T-helper 22 cell (primary cell): Measurements from ENCODE around the gene APOL1.
"Not testable (repeated sequence)": the region's sequence is repeated elsewhere in the genome, so short reads cannot be mapped to it uniquely, and the experiment has no call there.

Experiments
- DNase-seq: peaks from one replicate; pipeline ENCODE4 v3.0.0-alpha.2; 2020; ENCODE audit warnings: low read depth

Gene APOL1, protein sequence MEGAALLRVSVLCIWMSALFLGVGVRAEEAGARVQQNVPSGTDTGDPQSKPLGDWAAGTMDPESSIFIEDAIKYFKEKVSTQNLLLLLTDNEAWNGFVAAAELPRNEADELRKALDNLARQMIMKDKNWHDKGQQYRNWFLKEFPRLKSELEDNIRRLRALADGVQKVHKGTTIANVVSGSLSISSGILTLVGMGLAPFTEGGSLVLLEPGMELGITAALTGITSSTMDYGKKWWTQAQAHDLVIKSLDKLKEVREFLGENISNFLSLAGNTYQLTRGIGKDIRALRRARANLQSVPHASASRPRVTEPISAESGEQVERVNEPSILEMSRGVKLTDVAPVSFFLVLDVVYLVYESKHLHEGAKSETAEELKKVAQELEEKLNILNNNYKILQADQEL

DNA sequence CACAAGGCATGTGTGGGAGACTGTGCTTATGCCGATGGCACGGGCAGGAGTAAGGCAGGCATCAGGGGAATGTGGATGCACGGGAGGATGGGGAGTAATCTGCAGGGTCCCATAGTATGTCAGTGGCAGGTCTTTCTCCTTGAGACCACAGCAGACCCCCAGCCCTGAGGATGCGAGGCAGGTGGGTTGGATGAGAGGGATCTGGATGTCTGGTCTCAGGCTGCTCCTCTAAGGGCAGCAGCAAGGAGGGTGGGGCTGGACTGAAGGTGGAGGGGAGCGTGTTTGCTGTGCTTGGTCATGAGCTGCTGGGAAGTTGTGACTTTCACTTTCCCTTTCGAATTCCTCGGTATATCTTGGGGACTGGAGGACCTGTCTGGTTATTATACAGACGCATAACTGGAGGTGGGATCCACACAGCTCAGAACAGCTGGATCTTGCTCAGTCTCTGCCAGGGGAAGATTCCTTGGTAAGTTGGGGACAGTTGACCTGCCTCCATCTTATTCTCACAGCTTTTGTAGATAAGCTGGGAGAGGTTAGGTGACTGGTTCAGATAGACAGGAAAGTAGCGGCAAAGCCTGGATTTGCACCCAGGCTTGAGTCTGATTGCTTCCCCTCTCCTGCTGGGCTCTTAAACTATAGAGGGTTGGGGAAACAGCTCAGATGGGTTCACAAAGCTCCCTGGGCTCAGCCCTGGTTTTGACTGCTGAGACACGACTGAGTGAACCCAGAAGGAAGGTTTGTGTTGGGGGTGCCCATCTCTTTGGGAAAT, at the start of gene APOL1:
Gene APOL1 (plus strand): TSS at position 380 of the 769 bp plus-strand sequence. CDS start 1,823 bp downstream, outside the sequence.
- no peak for DNase-seq

DNA sequence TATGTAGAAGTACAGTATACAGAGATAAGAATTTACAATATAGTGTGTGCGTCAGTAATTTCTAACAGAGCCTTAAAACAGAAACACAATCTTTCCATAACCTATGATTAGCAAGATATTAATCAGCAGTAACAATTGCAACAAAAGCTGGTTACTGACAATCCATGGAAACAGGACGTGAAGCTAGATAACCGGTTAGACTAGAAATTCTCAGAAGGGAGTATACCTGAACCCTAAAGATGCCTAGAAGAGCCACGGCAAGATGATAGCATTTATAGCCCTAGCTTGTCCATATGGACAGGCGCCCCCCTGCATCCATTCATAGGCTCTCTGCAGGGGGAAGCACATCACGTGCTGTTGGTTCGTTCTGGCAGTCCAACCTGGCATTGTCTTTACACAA, 49.5 kb upstream of the APOL1 start:
- not testable (repeated sequence) for DNase-seq

DNA sequence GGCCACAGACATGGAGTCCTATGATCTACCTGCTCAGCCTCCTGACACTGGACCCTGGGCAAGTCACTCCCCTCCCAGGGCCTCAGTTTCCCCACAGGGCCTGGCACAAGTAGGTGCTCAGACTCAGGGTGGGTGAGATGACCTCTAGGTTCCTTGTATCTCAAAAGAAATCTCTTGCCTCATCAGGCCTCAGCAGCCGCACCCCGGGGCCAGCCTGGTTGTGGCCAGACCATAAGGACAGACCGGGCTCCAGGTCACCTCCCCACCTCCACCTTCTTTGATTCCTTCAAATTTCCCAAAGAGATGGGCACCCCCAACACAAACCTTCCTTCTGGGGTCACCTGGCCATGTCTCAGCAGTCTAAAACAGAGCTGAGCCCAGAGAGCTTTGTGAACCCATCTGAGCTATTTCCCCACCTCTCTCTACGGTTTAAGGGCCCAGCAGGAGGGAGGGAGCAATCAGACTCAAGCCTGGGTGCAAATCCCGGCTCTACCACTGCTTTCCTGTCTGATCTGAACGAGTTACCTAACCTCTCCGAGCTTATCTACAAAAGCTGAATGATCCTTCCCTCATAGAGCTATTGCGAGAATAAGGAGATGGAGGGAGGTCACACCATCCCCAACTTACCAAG, 48.8 kb upstream of the APOL1 start:
- no peak for DNase-seq

DNA sequence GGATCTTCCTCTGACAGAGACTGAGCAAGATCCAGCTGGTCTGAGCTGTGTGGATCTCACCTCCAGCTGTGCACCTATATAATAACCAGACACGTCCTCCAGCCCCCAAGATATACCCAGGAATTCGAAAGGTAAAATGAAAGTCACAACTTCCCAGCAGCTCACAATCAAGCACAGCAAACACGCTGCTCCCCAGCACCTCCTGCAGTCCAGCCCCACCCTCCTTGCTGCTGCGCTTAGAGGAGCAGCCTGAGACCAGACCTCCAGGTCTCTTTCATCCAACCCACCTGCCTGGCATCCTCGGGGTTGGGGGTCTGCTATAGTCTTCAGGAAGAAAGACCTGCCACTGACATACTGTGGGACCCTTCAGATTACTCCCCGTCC, 48.3 kb upstream of the APOL1 start:
- no peak for DNase-seq

DNA sequence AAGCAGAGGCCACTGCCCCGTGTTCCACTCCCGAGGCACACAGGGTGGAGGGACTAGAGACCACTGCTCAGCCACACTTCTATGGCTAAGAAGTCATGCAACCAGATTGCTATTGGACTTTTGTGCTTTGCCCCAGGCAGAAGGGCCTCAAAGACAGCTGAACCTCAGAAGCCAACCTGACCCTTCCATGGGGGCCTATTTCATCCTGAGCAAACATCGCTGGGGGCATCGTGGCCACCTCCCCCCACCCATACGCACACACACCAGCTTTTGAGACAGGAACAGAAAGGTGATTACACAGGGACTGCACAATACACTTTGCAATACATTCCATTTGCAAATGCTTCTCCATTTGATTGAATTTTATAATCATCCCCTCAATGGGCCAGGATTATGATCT, 47.4 kb upstream of the APOL1 start:
- not testable (repeated sequence) for DNase-seq

DNA sequence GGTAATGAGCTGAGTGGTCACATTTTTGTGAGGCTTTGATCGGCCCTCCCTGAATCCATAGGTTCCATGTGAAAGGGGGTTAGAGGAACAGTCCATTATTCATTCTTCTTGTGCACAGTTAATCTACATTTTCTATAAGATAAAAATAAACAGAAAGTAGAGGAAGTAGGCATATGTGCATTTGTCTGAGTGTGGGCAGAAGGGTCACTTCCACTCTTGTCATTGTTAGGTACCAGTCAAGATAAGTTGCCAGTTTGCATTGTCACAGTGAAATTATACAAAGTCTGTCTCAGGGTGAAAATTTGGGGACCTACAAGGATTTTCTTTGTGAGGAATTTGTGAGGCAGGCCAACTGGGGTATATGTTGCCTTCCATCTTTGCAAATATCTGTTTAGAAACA, 46.7 kb upstream of the APOL1 start:
- no peak for DNase-seq

DNA sequence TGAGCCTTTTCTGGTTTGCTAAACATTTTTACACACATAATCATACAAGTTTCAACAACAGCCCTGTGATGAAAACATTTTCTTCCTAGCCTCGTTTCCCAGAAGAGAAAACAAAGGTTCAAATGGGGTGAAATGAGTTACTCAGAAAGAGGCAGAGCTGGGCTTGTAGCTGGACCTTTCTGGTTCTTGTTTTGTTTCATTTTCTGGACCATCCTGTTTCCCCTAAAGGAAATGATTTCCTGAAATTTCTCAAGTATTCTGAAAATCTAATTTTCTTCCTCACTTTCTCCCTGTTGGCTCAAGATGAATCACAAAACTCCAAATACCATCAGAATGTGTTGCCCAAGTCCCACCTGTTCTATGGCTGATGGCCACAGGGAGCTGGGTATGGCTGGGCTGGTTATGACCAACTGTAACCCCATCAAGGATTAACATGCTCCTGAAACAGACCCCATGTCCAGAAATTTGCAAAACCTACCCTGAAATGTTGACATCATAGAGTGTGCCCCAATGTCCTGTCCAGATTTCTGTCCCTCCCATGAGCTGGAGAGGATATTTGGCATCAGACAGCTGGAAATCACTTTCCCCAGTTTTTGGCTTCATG, 44.7 kb upstream of the APOL1 start:
- no peak for DNase-seq

DNA sequence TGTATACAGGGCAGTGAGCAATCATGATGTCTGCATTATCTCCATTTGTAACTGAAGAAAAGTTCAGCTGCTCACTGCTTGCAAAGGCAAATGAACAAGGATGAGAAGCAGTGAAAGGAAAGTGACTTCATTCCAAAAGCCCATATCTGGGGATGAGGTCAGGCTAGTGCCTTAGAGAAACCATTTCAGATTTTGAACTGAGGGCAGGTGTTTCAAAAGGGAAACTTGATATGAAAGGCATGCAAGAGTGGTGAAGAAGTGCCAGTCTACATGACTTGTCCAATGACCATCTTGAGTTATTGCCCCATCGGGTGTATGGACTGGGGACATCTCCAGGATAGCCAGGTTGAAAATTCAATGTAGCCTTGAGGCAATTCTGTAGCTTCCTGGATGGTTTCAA, 44.0 kb upstream of the APOL1 start:
- DNase-seq, result no peak

DNA sequence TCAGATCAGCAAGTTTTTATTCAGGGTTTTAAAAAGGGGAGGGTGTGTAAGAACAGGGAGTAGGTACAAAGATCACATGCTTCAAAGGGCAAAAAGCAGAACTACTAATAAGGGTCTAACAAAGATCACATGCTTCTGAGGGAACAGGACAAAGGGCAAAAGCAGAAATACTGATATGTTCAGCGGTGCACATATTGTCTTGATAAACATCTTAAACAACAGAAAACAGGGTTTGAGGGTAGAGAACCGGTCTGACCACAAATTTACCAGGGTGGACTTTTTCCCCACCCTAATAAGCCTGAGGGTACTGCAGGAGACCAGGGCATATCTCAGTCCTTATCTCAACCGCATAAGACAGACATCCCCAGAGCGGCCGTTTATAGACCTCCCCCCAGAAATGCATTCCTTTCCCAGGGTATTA, 43.4 kb upstream of the APOL1 start:
- DNase-seq, result not testable (repeated sequence)

DNA sequence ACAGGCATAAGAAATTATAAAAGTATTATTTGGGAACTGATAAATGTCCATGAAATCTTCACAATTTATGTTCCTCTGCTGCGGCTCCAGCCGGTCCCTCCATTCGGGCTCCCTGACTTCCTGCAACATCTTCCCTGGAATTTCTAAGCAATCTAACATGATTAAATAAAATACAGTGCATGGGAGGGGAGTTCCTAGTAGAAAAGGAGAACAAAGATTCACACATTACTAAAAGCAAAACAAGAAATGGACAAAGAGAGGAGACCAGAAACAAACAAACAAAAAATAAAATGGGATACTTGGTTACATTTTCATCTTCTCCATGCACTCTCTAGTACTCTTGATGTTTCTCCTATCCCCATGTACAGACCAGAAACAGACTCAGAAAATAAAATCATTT, 42.7 kb upstream of the APOL1 start:
- DNase-seq, result no peak

DNA sequence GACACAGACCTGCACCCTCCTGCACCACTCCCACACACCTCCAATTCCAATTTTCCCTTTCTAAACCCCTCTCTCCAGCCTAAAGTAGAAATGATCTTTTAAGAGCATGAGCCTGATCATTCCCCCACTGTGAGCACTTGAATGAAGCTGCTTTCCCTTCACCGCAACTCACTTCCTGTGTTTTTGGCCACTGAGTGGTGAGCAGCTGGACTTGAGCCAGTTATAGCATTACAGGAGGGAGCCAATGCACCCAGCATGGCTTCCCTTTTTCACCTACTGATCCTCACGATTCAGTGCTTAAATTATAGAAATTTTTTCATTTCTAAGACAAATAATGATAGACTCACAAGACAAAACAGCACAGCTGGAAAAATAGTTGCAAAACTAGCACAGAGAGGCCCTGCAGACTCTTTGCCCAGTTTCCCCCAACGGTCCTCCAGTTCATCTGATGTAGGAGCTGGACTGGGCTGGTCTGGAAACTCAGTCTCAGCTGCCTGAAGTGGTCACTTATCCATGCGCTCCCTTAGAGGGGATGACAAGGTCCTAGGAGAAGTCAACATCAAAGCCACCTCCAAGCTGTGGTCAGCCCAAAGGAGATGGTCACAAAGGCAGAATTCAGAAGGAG, 41.6 kb upstream of the APOL1 start:
- no peak for DNase-seq

DNA sequence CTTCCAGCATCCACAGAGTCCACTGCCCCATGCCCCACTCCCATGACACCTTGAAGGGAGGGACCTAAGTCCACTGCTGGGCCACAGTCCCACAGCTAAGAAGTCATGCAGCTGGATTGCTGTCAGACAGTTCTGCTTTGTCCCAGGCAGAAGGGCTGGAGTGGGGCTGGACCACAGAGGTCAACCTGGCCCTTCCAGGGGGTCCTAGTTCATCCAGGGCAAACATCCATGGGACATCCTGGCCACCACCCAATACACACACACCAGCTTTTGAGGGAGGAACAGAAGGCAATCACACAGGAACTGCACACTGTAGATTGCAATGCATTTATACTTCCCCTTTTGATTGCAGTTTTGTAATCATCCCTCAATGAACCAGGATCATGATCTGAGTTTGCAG, 40.0 kb upstream of the APOL1 start:
- no peak for DNase-seq

DNA sequence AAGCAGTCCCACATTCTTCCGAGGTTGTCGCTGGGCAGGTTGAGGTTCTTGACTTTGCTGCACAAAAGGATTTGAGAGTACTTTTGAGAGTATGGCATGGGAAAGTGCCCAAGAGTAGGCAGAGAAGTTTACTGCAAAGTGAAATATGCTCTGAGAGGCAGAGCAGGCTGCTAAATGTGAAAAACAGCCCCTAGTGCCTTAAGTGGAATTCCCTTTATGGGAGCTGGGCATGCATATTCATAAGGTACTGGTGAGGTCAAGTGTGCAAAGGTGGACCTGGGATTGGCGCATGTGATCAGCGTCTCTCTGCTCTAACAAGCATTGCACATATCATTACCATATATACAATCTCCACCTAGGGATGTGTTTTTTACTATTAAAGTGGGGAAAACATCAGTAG, 39.3 kb upstream of the APOL1 start:
- DNase-seq, result no peak

DNA sequence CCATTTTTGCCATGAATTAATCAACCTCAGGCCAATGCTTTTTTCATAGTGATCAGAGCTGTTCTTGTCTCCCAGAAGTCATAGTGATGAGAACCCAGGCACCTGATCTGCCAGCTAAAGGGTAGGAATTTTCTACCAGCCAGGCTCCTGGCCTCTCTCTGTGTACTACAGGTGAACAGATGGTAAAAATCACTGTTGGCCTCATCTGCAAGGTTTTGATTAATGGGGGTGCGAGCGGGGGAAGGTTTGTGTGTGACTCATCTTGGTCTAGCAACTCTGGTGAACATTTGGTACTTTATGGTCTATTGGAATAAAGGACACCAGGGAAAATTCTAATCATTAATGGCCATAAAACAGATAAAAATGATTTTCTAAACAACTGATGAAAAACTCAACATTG, 37.0 kb upstream of the APOL1 start:
- DNase-seq, result no peak

DNA sequence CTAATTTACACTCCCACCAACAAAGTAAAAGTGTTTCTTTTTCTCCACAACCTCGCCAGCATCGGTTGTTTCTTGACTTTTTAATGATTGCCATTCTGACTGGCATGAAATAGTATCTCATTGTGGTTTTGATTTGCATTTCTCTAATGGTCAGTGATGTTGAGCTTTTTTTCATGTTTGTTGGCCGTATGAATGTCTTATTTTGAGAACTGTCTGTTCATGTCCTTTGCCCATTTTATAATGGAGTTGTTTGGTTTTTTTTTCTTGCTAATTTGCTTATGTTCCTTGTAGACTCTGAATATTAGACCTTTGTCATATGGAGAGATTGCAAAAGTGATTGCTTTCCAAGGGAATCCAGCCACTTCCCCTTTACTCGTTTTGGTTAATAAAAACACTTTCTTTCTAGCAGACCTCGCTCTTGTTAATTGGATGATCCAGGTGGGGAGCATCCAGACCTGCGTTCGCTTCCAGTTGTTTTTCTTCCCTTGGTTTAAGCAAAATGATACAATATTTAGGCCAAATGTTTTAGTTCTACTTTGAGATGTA, 34.2 kb upstream of the APOL1 start:
- DNase-seq, result no peak

DNA sequence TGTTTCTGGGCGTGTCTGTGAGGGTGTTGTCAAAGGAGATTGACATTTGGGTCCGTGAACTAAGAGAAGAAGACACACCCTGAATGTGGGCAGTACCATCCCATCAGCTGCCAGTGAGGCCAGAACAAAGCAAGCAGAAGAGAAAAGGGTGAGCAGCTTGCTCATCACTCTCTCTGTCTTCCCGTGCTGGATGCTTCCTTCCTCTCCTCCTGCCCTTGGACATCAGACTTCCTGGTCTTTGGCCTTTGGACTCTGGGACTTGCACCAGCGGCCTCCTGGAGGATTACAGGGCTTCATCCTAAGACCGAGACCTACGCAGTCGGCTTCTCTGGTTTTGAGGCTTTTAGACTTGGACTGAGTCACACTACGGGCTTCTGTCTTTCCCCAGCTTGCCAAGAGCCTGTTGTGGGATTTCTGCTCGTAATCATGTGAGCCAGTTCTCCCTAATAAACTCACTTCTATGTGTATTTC, 32.4 kb upstream of the APOL1 start:
- DNase-seq, result no peak

DNA sequence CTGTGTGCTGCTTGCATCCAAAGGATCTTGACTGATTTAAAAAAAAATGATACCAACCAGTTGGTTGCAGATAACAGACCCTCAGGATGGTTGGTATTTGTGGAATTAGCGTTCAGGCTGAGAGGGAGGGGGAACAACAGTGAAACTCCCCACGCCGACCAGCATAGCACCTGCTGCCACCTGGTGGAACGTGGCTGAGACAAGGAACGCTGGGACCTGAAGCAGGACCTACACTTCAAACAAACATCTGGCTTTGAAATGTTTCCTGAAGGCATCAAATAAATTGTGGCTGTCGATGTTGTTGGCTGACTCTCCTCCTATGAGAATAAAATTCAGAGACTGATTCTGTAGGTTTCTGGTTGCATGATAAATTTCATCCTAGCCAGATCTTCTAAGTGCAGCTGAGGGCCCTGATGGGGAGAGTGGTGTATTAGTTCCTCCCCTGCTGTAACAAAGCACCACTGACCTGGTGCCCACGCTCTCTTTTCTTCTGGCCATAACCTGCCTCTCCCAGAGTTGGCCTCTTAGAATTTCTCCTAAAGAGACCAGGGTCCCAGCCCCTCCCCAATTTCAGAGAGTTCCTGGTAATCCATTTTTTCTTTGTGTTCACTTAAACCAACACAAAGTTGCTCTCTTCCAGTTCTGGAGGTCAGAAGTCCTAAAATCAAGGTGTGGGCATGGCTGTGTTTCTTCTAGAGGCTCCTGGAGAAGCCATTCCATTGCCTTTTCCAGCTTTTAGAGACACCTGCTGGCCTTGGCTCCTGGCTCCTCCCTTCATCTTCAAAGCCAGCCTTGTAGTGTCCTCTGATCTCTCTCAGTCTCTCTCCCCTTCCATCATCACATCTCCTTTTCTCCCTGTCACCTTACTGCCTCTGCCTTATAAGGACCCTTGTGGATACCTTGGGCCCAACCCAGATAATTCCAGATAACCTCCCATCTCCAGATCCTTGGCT, 30.9 kb upstream of the APOL1 start:
- DNase-seq, result no peak

DNA sequence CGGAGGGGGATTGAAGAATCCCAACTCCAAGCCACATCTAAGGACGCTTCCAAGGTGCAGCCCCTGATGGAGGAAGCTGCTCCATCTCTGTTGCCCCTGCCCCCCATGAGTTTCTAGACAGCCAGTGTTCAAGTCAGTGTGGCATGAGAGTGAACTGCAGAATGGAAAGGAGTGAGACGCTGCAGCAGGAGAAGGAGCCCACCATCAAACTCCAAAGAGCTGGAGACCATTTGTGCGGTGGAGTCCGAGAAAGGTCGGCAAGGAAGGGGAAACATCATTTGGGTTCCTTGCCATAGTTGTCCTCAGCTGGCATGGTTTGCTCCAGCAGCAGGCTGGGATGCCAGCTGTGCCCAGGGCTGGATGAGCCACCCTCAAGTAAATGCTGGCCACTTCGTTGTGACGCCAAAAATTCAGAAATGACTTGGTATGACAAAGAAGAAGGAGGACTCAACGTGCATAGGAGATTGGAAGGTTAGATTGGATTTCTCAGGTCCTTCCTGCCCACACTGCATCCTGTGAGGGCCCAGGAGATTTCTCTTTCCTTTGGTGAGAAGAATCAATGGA, 30.0 kb upstream of the APOL1 start:
- DNase-seq, result no peak

DNA sequence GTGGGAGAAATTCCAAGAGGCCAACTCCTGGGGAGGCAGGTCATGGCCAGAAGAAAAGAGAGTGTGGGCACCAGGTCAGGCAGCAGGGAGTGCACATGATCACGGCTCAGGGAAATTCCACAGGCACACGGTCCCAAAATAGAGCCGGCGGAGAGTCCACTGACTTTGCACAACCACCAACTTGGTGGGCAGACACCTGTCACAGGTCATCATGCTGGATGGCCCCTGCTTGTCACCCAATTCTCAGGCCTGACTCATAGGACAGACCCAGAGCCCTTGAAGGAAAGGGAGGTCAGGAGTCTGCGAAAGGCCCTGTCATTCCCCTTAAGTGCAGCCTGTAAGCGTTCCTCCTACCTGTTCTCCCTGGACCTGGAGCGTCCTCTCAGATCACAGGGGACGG, 29.4 kb upstream of the APOL1 start:
- DNase-seq, result no peak

DNA sequence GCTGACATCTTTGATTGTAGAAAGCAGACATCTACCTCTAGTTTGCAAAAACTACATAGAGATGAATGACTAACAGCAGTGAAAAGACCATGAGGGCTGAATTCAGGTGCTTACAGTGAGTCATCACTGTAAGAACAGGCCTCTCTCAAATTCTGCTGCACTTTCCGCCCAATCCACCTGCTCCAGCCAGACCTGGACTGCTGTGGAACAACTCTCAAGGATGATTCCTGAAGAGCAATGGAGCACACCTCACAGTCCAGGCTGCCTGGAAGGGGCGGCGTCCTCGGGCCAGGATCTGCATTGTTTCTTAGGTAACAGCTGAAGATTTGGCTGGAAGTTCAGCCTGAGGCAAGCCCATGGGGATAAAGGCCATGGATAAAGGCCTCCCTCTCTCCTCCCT, 28.7 kb upstream of the APOL1 start:
- no peak for DNase-seq
